PC-3 (cell line): ENCODE measurements around the gene LYZL6.

Source experiments
- CTCF ChIP-seq: fragments of 300-600 bp; sonication (generic); conservative IDR thresholded peaks from 2 replicates; pipeline ENCODE4 v1.5.1; 2017; ENCODE audit warnings: antibody characterized with exemption, low read depth, mild to moderate bottlenecking, low read length
- EZH2 ChIP-seq: fragments of 300-600 bp; sonication (generic); IDR thresholded peaks from one replicate; pipeline ENCODE4 v1.6.1; 2017; ENCODE audit warnings: antibody characterized with exemption, mild to moderate bottlenecking, low read length; ENCODE audit not compliant: unreplicated experiment
- EZH2phosphoT487 ChIP-seq: fragments of 300-600 bp; sonication (generic); IDR thresholded peaks from 2 replicates; pipeline ENCODE4 v1.6.1; 2018; ENCODE audit warnings: mild to moderate bottlenecking, antibody characterized with exemption, low read length, borderline replicate concordance

DNA sequence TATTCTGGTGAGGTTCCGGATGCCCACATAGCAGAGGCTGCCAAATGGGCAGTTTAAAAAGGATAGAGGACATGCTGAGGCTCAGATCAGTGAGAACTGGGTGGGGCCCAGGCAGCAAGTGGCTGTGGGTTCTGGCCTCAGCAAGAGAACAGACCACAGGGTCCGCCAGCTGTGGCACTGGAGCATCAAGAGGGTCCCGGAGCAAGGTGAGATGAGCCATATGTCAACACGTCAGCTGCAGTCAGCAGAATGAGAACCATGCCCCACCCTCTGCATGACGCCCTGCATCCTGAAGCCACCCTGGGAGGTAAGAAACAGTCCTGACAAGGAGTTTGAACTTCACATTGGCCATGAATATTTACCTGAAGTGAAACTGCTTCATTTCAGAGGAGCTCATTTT lies 43.2 kb downstream of the LYZL6 start:
- TF ChIP-seq CTCF (no peak), EZH2phosphoT487 (no peak), EZH2 (no peak)
